Heart left ventricle (tissue), 13 donors: ENCODE results near the gene SLC35F1.

Experiments used
- CTCF ChIP-seq, 12 donors: fragments of 200-600 bp; sonication (generic) in 4 of 12; IDR thresholded peaks; one replicate each; pipeline versions ENCODE4 v1.5.0 to v1.8.0; 2018 to 2022; ENCODE audit warnings: antibody characterized with exemption in 12 of 12, mild to moderate bottlenecking in 5 of 12
- POLR2A ChIP-seq, 2 donors: fragments of 450-650 bp; IDR thresholded peaks; one replicate each; pipeline ENCODE4 v1.6.1; 2017; ENCODE audit warnings: antibody characterized with exemption in 2 of 2, mild to moderate bottlenecking in 2 of 2, moderate library complexity in 2 of 2
- donor health status: ischemic (EF 13 %, LVEDD 7.1; RV severe dilation, severe dysfunction).
- donor health status: DM: no; HTN: yes; CAD: no.
- donor health status: DM: no; HTN: no; CAD: no.
- donor health status: ischemic (EF 25% LVEDD 6.9; RV normal size, moderate dysfunction).
- donor health status: ischemic (EF 25% LVEDD 5.7; RV mildly dilated, moderate dysfunction).
- donor health status: ischemic (EF 35%, LVEDD 5.7; RV mildly dilated, moderate dysfunction).
- donor health status: nonischemic (EF 11% LVEDD 7.7; RV severe dilation, severe dysfunction).
- donor health status: DM: yes; HTN: yes; CAD: no.
- donor health status: PGD.
- donor health status: ischemic (EF 29% LVEDD 5.4; RV normal size, mild dysfunction).
- donor health status: nonischemic (EF 23%, LVEDD 6.1; RV moderate dilation, normal function).

DNA sequence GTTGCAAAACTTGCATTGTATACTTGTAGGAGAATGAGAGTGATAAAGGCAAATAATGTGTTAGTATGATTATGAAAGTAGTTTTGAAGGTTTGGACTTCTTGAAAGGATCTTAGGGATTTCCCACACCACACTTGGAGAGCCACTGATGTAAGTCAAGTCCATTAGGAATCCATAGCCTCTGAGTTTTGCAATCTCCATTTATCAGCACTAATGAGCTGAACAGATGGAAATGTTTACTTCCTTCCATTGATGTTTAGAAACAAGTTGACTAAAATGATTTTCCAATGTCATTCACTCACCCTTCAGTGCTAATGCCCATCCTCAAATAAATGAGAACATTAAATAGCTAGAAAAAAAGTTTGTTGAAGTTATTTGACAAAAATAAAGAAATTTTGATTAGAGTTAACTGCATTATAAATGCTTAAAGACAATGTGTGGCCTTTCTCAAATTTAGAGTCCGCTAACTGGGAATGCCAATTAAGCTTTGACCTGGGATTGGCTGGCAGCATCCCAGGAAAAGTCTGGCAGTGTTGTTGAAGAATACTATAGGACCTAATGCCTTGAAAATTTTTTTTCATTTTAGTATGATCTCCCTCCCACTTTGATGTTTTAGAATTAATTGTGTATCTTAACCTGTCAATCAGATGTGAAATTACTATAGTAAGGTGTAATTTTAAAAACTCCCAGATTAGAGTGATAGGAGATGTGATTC, 68.0 kb downstream of the SLC35F1 start:
- TF ChIP-seq CTCF (IDR thresholded peaks at IDR 0.05) = no peak
- no peak for TF ChIP-seq POLR2A (IDR thresholded peaks at IDR 0.05)
